Activated CD4-positive, alpha-beta T cell treated with anti-CD3 and anti-CD28 coated beads, Interleukin-2, amount 50 U/mL, for 1 hour (primary cell): ENCODE measurements around the gene CD247.

Experiments
- DNase-seq: peaks from one replicate; pipeline ENCODE4 v3.0.0-alpha.2; 2020

The CD247 gene

GRCh38 chr1:167457936-167458584 lies 60.3 kb downstream of the CD247 start:
- no peak for DNase-seq

DNA sequence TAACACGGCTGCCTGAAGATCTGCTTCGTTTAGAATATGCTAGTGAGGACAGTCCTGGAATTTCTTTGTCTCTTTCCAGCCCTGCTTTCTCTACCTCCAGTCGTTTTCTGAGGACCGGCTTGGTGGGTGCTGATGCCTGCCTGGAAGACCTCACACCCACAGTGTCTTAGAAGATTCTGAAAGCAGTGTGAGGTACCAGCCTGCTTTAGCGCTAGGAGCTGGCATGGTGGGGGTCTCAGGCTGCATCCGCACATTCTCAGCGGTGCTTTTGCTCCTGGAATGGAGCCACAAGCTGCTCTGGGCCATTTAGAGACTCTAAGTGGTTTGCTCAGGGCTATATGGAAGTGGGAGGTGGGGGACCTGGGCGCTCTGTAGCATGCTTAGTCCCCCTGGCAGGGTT lies 61.4 kb downstream of the CD247 start:
- DNase-seq: no peak

GRCh38 chr1:167456524-167456923 lies 61.8 kb downstream of the CD247 start:
- DNase-seq: no peak

DNA sequence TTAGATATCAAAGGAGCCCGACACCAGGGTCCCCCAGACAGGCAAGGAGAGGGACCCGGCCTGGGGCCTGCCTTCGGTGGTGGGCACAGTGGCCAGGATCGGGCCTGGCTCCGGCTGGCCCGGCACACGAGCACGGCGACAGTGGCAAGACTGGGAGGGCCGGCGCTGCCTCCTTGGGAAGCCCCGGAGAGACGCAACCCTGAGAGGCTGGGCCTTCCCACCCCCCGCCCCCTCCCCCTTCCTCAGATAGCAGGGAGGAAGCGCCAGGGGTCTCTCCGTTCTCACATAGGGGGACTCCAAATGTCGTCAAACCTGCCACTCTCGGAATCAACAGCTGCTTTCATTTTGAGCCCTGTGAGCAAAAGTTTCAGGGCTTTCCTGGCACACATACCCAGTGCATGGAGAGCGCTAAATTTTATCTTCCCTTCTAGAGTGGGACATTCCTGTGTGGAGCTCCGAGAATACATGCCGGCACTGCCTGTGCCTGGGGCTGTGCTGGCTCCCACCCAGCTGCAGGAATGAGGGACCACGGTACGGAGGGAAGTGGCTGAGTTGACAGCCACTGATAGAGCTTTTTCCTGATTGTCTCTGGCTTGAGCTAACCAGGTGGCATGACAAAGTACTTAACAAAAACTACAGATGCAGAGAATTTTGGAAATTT lies 62.4 kb downstream of the CD247 start:
- peak; percentile 39 for DNase-seq

DNA sequence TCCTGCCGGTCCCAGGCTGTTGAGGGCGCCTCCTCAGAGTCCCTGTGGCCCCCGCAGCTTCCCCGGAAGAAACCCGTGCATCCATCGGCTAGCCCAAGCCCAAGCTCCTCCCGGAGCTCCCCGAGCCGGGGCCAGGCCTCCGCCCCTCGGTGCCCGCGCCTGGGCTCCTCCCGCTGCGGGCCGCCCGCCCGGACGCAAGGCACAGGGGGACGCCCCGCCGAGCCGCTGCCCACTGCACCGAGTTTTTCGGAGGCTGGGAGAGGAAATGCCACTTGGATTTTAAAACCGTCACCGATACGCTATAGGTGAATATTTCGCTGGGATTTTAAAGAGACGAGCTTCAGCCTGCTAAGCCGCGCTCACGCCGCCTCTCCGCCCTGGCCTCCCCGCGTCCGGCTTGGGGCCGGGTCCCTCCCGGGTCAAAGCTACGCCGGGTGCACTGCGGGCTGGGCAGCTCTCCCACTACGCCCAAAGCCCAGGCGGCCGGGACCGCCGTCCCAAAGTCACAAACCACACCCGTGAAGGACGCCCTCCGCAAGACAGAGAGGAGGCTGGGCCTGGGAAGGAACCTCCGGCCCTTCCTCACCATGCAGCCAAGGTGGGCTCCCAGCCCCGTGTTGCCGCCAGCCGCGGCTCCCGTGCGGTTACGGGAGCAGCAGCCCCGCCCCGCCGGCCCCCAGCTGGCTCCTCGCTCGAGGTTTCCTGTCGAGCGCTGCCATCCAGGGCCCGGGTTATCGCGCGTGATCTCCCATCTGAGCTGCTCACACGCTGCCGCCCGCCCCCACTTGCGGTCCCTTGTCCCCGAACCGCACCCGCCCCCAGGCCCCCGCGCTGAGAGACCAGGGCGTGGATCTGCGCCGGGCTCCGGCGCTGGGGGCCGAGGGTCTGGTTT lies 63.2 kb downstream of the CD247 start:
- DNase-seq: peak; percentile 79

DNA sequence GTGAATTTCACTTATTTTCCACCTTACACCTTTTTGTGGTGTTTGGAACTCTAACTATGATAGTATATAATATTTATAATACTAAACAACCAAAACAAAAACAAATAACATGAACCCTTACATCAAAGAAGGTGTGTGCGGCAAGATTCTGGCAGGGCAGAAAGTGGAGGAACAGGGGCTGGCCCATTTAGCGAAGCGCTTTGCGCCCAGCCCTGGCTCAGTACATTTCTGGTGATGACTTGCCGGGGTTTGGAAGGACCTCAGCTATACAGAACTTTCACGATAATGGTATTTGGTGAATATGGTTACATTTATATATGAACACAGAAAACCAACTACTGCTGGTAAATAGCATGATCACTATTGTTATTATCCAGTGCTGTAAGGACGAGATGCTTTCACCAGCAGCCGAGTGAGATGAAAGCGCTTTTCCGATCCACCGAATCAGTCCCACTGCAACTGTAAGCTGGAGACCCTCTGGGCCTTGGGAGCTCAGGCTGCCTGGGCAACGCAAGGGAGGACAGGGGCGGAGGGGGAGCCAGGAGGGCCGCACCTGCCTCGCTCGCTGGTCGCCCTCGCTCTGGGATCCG lies 63.9 kb downstream of the CD247 start:
- no peak for DNase-seq

GRCh38 chr1:167453123-167453522 lies 65.2 kb downstream of the CD247 start:
- DNase-seq: no peak

DNA sequence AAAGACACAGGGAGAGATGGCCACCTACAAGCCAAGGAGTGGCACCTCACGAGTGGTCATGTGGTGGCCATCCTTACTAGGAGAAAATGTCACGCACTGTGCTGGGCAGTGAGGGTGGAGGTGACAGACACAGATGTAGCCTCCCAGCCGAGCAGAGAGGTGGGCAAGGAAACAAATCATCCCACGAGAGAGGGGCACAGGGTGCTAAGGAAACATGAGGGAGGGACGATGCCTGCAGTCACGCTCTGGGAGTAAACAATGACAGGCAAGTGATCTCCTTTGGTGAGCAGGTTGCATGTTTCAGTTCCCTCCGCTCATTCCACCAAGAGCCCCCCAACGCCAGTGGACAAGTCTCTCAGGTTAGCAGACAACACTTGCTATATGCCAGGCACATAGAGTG lies 65.8 kb downstream of the CD247 start:
- no peak for DNase-seq

DNA sequence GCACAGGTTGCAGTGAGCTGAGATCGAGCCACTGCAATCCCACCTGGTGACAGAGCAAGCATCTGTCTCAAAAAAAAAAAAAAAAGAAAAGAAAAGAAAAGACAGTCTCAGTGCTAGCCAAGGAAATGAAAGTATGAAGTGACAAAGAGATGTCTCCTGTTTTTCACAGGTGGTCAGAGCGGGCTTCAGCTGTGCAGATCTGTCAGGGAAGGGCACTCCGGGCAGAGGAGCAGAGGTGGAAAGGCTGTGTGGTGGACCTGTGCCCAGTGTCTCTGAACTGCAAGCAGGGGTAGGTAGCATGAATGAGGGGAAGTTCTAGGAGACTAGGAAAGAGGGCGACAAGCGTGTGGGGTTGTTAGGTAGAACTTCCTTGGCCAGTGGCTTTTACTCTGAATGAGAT lies 67.5 kb downstream of the CD247 start:
- no peak for DNase-seq

- peak; percentile 67 for DNase-seq
These were observed 70.7 kb downstream of the CD247 start for GRCh38 chr1:167447521-167448136.

DNA sequence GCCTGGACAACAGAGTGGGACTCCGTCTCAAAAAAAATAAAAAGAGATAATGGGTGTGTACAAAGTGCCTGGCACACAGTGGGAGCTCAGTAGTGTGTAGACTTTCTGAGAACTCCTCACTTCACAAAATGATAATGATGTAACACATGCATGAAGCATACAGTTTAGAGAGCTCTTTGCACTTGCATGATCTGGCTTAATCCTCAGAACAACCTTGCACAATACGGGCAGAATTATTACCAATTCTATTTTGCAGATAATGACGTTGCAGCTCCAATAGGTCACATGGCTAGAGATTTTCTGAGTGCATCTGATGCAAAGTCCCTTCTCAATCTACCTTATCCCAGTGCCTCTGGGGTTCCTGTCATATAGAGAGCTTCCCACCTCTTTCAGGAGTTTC lies 71.4 kb downstream of the CD247 start:
- no peak for DNase-seq

DNA sequence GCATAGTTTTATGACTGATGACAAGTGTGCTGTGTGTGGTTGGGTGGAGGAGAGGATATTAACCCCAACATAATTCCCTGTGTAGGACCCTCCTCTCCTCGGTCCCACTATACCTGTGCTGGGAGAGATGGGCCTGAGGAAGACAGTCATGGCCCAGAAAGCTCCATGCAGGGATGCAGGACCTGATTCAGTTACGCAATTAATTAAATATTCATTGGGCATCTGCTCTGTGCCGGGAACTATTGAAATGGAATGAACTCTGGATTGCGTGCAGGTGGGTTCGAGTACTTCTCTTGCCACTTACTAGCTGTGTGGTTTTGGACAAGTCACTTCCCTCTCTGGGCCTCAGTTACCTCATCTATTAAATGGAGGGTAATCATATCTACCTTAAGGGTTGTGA lies 74.6 kb downstream of the CD247 start:
- DNase-seq: no peak

- no peak for DNase-seq
These were observed 75.3 kb downstream of the CD247 start for GRCh38 chr1:167442854-167443565.

- DNase-seq: peak; percentile 89
These were observed 76.0 kb downstream of the CD247 start for GRCh38 chr1:167442142-167442848.

DNA sequence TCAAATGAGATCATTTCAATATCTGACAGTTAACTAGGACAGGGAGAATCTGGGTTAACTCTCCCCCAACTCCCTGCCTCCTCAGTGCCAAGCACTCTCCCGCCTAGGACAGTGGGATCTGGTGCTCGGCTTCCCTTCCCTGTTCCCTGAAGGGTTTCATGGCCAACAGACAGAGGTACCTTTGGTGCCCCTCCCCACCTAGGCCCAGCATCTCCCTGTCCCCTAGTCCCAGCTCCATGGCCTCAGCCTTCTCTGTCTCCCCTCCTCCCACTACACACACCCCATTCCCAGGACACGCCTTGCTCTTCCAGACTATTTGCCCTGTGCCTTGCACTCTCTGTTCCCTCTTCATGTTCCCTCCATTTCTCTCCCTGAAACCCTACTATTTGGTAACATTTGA lies 77.1 kb downstream of the CD247 start:
- DNase-seq: no peak

DNA sequence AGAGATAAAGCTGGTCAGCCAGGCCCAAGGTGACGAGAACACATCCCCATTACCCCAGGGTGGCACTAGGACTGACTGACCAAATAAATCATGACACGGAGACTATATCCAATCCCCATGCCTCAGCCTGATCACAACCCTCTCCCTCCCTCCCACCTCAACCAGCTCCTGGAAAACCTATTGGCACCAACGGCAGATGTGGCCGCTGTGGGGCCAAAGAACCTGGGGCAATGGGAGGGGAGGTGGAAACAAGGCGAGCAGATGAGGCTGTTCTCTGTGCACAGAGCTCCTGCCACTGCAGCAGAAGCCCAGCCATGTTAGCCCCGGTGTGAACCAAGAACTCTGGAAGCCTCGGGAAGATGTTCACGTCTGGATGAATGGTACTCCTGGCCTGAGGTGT lies 77.6 kb downstream of the CD247 start:
- DNase-seq: no peak

- DNase-seq: no peak
These were observed 78.0 kb downstream of the CD247 start for GRCh38 chr1:167440345-167440744.

DNA sequence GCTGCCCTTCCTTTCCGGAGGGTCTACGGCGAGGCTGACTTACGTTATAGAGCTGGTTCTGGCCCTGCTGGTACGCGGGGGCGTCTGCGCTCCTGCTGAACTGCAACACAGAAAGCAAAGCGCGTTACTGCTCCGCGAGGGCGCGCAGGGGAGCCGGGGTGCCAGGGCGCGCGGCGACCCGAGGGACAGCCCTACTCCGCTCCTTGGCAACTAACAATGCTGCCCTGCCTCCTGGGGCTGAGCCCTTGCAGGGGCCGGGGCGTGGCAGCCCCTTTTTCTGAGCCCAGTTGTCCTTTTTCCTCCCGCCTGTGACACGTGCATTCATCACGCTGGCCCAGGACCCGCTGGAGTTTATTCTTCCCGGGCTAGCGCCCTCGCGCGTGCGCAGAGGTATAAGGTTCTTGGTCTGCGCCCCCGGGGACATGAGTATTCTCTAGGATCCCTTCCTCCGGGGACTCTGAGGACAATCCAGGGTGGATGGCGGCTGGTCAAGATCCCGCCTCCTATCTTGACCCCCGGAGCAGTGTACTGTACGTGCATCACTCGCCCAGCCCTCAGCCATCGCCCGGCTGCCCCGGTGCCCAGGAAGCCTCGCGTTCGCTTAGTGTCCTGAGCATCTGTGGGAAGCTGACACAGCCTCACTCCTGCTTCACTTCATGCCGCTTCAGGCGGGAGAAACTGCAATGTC lies 78.9 kb downstream of the CD247 start:
- DNase-seq: no peak

DNA sequence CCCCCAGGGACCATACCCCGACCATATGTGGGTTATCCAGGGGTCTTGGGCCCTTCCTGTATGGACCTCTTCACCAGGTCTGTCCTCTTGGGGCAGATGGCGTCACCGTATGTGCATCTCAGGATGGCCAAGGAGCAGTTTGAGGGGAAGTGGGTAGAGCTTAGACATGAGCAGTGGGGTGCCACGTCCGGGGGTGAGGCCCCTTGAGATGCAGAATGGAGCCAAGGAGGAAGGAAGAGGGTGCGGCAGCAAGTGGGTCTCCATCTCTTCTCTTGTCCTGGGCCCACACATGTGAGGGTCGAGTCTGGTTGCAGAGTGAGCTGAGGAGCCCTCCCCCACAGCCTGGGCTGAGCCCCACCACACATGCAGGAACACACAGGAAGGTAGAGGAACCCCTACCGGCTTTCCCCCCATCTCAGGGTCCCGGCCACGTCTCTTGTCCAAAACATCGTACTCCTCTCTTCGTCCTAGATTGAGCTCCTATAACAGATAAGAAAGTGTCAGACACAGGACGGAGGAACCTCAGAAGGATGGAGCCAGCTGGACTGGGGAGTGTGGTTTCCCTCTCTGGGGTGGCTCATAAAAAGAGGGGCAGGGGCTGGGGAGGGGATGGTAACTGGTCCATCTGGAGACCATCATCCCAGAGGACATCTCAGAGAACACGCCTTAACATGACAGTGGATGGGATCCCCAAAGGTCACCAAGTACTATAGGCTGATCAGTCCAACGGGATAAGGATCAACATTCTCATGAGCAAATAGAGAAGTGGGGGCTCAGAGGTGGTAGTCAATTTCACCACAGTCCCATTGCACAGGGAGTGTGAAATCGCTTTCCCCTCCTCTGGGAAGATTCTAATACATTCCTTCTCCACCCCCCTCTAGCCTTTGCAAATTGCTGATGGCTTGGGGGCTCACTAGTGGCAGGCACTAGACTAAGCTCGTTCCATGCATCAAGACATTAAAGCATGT lies 79.9 kb downstream of the CD247 start:
- DNase-seq: no peak

GRCh38 chr1:167435484-167435883 lies 82.8 kb downstream of the CD247 start:
- no peak for DNase-seq
